ENCODE measurements around the gene PPP4R4.
"Not testable (repeated sequence)": the region's sequence is repeated elsewhere in the genome, so short reads cannot be mapped to it uniquely, and the experiment has no call there.

GRCh38 chr14:94296181-94296545 lies 122.0 kb downstream of the PPP4R4 start:
- TF ChIP-seq SUZ12 (IDR thresholded peaks at IDR 0.05; ENCODE audit: extremely low read depth, insufficient read depth, insufficient read length); YY1 (IDR thresholded peaks at IDR 0.05; ENCODE audit: insufficient read depth, insufficient read length); ZNF274 (IDR thresholded peaks at IDR 0.05; ENCODE audit: low read depth, low read length): not testable (repeated sequence)
